ENCODE results near the gene TICAM1.
A peak's percentile ranks its signal among the peaks of the same experiment; 100 is the strongest.
"Not testable (repeated sequence)": the region's sequence is repeated elsewhere in the genome, so short reads cannot be mapped to it uniquely, and the experiment has no call there.

The TICAM1 gene

DNA sequence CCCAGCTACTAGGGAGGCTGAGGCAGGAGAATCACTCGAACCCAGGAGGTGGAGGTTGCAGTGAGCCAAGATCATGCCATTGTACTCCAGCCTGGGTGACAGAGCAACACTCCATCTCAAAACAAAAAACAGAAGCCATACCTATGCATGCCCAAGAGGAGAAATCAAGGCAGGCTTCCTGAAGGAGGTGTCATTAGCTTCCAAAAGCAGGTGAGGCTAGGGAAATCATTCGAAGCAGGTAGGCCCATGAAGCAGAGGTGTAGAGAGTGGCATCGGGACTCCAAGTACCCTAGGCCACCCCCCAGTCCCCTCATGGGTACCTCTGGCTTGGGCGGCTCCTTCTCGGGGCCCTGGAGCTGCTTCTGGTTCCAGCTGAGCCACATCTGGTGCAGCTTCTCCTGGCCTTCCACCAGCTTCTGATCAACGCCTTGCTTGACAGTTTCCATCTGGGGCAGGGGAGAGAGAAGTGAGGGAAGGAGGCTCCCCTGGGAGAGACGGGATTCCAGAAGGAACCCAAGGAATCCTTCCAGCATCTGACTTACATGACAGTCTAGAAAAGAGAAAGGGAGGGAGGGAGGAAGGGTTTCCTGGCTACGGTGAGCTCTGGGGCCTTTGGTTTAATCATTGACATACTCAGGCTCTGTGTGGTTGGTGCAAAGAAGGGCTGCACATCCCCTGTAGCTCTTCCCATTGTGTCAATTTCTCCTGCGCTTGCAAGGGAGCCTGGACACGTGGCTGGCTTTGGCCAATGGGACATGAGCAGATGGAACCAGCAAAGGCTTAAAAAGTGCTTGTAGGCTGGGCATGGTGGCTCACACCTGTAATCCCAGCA lies 13.1 kb upstream of the TICAM1 start:
- no peak for DNase-seq

DNA sequence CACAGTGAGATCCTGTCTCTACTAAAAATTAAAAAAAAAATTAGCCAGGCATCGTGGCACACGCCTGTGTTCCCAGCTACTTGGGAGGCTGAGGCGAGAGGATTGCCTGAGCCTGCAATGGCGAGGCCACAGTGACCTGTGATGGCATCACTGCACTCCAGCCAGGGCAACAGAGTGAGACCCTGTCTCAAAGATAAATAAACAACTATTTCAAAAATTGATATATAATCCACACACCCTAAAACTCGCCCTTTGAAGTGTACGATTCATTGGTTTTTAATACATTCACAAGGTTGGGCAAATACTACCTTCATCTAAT lies 12.1 kb upstream of the TICAM1 start:
- no peak for DNase-seq

DNA sequence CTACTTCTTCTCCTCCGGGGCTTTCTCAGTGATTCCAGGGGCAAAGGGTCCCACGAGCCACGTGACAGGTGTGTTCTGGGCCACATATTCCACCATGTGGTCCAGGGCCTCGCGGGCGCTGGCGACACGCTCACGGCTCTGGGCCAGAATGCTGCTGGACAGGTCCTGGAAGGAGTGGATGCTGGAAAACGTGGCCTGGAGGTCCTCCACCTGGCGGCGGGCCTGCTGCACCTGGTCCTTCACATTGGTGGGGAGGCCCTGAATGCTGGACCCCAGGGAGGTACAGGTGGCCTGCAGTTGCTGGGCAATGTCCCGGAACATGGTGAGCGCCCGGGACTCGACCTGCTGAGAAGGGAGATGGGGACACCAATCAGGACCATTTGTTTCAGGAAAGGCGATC lies 7.7 kb upstream of the TICAM1 start:
- DNase-seq = no peak

DNA sequence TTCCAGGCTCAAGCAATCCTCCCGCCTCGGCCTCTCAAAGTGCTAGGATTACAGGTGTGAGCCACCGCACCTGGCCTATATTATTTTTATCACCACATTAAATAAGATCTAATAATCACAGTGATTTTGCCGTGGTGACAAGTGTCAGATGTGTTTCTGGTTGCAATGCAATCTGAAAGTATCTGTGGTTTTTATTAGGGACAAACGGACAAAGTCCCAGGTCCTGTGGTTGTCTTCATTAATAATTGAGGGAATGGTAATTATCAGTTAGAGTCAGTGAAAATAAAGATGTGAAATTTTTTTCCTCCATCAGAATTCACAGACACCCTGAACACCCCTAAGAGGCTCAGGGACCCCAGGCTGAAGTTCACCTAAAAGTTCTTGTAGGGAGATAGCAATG lies 1.3 kb upstream of the TICAM1 start:
- no peak for DNase-seq

DNA sequence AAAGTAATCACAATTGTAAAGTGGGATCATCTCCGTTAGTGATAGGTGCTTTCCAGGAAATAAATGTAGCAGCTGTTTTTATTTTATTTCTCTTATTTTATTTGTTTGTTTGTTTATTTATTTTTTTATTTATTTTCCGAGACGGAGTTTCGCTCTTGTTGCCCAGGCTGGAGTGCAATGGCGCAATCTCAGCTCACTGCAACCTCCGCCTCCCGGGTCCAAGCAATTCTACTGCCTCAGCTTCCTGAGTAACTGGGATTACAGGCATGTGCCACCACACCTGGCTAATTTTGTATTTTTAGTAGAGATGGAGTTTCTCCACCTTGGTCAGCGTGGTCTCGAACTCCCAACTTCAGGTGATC lies 448 bp upstream of the TICAM1 start:
- DNase-seq = not testable (repeated sequence)

DNA sequence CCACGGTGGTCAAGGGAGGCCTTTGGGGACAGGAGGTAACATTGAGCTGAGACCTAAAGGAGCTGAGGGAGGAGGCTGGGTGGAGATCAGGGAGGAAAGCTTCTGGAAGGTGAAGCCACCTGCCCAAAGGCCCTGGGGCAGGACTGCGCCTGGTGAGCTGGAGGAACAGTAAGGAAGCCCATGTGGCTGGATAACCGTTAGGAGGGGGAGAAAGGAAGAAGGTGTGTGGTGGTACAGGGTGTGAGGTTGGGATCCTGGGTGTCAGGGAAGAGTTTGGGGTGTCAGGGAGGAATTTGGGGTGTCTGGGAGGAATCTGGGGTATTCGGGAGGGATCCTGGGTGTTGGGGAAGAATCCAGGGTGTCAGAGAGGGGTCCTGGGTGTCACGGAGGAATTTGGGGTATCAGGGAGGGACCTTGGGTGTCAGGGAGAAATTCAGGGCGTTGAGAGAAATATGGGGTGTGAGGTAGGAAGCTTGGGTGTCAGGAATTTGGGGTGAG lies 695 bp downstream of the TICAM1 start:
- no peak for DNase-seq

DNA sequence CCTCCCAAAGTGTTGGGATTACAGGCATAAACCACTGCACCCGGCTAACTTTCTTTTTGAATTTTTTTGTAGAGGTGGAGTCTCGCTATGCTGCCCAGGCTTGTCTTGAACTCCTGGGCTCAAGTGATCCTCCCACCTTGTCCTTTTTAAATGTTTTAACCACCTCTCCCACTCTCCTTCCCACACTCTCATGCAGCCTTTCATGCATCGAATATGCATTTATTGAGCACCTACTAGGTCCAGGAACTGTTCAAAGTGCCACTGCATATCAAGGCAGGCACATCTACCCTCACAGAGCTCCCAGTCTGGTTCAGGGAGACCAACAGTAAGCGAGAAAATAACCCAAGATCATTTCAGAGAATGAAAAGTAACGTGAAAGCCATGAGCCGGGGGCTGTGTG lies 1.2 kb downstream of the TICAM1 start:
- DNase-seq = no peak

DNA sequence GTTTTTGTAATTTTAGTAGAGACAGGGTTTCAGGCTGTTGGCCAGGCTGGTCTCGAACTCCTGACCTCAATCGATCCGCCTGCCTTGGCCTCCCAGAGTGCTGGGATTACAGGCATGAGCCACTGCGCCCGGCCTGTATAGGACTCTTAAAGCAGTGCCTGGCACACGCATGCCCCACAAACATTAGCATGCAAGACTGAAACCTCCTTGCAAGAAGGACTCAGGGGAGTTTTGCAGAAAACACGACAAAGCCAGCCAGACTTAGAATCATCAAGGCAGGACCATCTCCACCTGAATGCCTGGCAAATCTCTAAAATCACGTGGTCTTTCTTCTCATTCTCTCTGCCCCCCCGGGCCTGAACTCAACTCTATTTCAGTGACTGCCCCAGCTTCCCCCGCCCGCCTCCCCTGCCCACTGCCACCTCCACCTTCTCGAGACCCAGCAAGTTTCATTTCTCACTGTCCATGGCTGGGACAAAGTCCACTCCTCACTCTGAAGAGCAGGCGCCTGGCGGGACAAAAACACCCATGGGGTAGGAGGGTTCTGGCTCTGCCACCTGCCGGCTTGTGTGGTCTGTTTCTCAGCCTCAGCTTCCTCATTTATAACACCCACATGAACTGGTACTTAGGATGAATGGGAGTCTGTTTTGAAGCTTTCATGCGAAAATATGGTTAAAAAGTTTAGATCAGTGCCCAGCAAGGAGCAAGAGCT lies 2.4 kb downstream of the TICAM1 start:
- no peak for DNase-seq

DNA sequence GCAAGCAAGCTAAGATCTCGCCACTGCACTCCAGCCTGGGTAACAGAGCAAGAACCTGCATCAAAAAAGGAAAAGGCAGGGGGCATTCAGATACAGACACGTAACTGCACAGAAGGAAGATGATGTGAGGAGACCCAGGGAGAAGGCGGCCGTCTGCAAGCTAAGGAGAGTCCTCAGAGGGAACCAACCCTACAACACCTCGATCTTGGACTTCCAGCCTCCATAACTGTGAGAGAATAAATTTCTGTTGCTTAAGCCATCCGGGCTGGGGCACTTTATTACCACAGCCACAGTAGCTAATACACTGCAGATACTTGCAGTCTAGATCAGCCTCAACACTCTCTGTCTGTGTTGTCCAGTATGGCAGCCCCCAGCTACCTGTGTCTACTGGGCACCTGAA lies 7.9 kb downstream of the TICAM1 start:
- no peak for DNase-seq

DNA sequence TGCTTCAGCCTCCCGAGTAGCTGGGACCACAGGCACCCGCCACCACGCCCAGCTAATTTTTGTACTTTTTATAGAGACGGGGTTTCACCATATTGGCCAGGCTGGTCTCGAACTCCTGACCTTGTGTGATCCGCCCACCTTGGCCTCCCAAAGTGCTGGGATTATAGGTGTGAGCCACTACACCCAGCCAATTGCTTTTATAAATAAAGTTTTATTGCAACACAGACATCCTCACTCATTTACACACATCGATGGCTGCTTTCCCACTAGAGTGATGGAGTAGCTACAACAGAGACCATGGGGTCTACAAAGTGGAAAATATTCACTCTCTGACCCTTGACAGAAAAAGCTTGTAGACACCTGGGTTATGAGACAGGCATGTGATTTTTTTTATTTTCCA lies 9.2 kb downstream of the TICAM1 start:
- not testable (repeated sequence) for DNase-seq

DNA sequence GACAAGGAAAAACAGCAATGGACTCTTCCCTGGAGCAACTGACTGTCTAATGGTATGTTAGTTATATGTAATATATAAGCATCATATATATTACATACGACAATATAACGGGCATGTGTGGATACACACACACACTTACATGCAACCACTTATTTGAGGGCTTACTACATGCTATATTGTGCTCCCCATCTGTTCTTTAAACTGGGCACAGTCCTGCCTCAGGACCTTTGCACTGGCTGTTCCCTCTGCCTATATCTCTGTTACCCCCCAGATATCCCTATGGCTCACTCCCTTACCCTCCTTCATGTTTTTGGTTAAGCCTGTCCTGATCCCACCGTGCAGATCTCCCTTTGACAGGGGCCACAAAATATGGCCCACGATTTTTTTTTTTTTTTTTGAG lies 10.2 kb downstream of the TICAM1 start:
- DNase-seq = no peak

DNA sequence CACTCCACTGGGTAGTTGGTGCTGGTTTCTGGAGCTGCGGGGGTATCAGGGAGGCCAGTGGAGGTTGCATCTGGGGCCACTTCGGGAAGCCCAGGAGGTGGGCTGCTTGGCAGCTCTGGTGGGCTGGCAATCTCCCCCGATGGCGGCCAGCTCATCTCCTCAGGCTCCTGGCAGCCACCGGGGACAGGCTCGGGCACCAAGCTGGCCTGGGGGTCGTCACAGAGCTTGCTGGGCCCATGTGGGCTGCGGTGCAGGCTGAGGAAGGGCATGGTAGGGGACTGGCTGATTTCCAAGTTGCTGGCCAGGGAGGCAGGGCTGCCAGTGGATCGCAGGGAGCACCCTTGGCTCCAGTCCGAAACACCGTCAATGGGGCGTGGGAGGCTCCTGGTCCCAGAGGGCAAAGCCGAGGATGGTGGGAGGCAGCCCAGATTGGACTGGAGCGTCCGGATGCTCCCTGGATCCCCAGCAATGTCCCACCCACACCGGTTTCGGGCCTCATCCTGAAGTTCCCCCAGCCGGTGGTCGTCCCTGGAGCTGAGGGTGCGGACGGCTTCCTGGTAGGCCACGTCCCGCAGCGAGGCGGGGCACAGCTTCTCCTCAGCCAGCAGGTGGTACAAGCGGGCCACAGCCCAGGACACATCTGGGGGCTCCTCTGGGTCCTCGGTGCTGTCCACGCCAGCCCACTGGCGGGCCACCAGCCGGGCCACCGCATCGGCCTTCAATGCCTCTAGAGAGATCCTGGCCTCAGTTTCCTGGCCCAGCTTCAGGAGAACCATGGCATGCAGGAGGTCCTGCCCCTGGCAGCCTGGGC lies 13.8 kb downstream of the TICAM1 start:
- DNase-seq = no peak

DNA sequence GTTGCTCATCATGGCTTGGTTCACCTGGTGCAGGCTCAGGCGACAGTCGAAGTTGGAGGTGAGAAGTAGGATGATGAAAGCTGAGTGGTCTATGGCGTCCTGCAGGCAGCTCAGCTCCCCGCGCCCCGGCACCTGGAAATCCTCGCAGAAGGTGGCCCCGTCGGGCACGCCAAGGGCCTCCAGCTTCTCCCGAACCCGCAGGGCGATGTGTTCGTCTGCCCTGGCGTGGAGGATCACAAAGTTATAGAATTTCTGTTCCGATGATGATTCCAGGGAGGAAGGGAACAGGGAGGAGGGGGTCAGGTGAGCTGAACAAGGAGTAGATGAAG lies 14.6 kb downstream of the TICAM1 start:
- no peak for DNase-seq

DNA sequence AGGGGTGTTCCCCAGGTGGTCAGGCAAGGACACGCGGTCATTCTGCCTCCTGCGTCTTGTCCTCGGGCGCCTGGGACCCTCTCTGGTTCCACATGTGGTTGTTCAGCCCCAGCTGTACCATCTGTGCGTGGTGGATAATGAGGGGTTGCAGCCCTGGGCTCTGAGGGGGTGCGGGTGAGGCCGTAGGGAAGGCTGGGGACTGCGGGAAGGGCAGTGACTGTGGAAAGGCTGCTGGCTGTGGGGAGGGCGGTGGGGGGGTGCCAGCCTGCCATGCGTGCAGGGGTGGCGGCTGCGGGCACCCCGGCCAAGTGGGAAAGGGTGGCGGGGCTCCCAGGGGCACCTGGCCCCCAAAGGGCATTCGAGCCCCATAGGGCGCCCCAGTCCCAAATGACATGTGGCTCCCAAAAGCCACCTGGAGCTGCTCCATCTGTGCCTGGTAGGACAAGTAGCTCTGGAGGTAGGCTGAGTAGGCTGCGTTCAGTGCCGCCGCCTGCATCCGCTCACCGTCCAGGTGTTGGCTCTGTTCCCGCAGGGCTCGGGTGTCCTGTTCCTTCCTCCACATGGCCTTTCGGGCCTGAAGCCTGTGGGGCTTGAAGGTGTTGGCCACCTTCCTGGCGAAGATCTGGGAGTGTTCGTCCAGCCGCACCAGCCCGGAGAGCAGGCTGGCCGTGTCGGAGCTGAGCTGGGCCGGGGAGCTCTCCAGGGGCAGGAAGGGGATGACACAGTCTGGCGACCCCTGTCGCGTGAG lies 15.1 kb downstream of the TICAM1 start:
- DNase-seq = no peak

DNA sequence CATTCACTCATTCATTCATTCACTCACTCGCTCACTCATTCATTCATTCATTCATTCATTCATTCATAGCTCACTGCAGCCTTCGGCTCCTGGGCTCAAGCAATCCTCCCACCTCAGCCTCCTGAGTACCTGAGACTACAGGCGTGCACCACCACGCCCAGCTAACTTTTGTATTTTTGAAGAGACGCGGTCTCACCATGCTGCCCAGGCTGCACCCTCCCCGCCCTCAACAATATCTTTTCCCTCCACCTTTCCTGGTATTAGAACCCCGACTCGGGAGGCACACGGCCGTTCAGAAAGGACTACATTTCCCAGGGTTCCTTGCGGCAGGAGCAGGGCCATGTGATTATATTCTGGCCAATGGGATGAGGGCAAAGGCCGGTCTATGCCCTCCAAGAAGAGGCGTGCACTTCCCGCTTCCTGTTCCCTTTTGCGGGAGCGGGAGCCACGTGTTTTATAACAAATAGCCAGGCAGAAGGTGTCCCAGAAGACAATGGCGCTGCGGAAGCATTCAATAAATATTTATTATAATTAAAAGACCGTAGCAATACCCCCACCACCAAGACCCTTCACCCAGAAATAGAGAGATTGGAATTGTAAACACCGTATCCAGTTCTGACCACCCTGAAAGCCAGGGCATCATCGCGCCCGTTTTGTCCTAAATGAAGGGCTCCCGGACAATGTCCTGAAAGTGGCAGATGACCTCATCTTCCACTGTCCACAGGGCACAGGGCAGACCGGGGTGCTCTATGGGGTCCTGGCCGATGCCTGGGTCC lies 15.9 kb downstream of the TICAM1 start:
- no peak for DNase-seq

DNA sequence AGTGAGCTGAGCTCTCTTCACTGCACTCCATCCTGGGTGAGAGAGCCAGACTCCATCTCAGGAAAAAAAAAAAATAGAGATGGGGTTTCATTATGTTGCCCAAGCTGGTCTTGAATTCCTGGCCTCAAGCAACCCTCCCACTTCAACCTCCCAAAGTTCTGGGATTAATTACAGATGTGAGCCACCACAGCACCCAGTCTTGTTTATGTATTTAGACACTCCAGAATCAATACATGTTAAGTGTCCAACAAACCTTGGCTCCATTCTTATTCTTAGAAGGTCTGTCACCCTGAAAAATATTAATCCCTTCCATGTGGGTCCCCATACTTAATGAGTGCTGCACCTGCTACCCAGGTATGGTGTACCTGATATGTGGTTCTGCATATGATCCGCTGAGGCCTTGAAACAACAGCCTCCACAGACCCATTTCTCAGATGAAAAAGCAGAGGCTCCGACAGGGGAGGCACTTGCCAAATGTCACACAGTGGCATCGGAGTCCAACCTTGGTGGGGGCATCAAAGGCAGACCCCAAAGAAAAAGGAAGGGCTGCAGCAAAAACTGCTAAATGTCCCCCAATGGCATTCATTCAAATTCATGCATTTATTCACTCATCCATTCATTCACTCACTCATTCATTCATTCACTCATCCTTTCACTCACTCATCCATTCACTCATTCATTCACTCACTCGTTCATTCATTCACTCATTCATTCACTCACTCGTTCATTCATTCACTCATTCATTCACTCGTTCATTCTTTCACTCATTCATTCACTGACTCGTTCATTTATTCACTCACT lies 16.7 kb downstream of the TICAM1 start:
- DNase-seq = no peak

DNA sequence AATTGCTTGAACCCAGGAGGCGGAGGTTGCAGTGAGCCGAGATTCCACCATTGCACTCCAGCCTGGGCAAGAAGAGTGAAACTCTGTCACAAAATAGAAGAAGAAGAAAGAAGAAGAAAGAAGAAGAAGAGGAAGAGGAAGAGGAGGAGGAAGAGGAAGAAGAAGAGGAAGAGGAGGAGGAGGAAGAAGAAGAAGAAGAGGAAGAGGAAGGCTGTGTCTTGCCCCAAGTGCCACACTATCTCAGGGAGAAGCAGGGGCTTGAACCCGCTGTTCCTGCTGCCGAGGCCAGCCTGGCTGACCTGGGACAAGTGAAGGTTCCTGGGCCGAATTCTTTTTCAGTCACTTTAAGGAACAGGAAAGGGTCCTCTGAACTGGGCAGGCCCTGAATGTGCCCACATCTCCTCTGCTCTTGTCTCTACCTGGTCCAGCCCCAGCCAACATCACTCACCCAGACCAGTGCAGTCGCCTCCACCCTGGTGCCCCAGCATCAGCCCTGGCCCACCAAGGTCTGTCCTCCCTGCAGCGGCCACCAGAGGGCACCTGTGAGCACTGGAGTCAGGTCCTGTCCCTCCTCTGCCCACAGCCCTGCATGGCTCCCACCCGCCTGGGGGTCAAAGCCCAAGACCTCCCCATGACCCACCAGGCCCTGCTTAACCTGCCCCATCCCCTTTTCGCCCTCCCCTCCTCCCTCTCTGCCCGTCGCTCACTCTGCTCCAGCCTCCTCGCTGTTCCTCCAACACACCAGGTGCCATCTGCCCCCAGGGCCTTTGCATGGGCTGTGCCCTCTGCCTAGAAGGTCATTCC lies 20.0 kb downstream of the TICAM1 start:
- peak; percentile 48 for DNase-seq

DNA sequence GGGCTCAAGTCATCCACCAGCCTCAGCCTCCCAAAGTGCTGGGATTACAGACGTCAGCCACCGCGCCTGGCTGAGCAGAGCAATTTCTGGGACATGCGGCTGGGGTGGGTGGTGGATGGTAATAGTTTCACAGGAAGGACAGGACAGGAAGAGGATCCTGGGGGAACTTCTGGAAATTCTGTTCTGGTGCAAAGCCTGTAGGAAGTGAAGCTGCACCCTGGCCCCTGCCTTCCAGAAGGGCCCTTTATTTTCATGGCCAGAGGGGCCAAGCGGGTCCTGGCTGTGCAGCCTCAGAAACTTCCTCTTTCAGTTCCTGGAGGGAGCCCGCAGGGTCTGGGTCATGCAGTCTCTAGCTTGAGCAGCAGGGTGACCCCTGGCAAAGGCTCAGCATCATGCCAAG lies 24.3 kb downstream of the TICAM1 start:
- DNase-seq = peak; percentile 29

DNA sequence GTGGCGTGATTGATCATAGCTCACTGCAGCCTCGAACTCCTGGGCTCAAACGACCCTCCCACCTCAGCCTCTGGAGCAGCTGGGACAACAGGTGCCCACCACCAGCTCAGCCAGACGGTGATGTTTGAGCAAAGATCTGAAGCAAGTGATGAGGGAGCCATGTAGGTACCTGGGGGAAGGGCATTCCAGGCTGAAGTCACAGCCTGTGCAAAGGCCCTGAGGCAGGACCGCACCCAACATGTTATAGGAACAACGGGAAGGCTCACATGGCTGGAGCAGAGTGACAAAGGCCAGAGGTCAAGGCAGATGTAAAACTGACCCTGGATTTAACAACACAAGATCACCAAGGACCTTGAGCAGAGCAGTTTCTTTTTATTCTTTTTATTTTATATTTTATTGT lies 25.1 kb downstream of the TICAM1 start:
- DNase-seq = no peak

DNA sequence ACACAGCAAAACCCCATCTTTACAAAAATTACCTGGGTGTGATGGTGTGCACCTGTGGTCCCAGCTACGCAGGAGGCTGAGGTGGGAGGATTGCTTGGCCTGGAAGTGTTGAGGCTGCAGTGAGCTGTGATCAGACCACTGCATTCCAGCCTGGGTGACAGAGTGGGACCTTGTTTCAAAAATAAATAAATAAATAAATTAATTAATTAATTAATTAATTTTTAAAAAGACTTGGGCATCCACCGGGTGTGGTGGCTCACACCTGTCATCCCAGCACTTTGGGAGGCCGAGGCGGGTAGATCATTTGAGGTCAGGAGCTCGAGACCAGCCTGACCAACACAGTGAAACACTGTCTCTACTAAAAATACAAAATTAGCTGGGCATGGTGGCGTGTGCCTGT lies 26.4 kb downstream of the TICAM1 start:
- not testable (repeated sequence) for DNase-seq

All from KG1 (cell line).